PC-9 (cell line): Measurements from ENCODE around the gene CLIC6. TPM values are rescaled to one million over a fixed set of nuclear protein-coding genes. Genes with fewer than 3 reads are reported as not detected.
"Not testable (repeated sequence)": the region's sequence is repeated elsewhere in the genome, so short reads cannot be mapped to it uniquely, and the experiment has no call there.

Experiments used
- BruUV-seq: library from RNA; stranded (reverse); fragments of 400-500 nt; replicated peaks from 2 replicates; lab custom pipeline; 2021; lab: Mats Ljungman, UMichigan
- CTCF ChIA-PET: fragments of 300-600 bp; sonication (Branson Sonifier 250); formaldehyde crosslinking; loops from one replicate; lab custom pipeline; 2022; ENCODE audit warnings: antibody characterized with exemption; lab: Charles Lee
- POLR2A ChIA-PET: fragments of 300-600 bp; sonication (Branson Sonifier 250); formaldehyde crosslinking; loops from one replicate; lab custom pipeline; 2022; ENCODE audit warnings: antibody characterized with exemption; ENCODE audit not compliant: unreplicated experiment; lab: Charles Lee
- DNase-seq, 2 experiments: peaks; one replicate each; pipeline versions ENCODE4 v3.0.0 to v3.0.0-alpha.2; 2015 to 2022; ENCODE audit warnings: mixed read lengths in 1 of 2
- H2AFZ ChIP-seq: fragments of 200-600 bp; sonication (generic); 2 replicates; pipeline ENCODE4 v1.8.1; 2017; ENCODE audit warnings: antibody characterized with exemption
- H3F3A ChIP-seq: fragments of 200-600 bp; sonication (generic); 2 replicates; pipeline ENCODE4 v1.8.1; 2017; ENCODE audit warnings: antibody characterized with exemption, mild to moderate bottlenecking, low read depth; ENCODE audit not compliant: insufficient read depth
- H3K27ac ChIP-seq: fragments of 200-600 bp; sonication (generic); 2 replicates; pipeline ENCODE4 v1.6.1; 2016; ENCODE audit warnings: mixed run types
- H3K27me3 ChIP-seq: fragments of 200-600 bp; sonication (generic); 2 replicates; pipeline ENCODE4 v1.6.1; 2016; ENCODE audit warnings: low read depth, mixed run types; ENCODE audit not compliant: insufficient read depth
- H3K36me3 ChIP-seq: fragments of 200-600 bp; sonication (generic); 2 replicates; pipeline ENCODE4 v1.6.1; 2016; ENCODE audit warnings: low read depth, mixed run types
- H3K4me1 ChIP-seq: fragments of 200-600 bp; sonication (generic); replicated peaks from 2 replicates; pipeline ENCODE4 v1.6.1; 2016; ENCODE audit warnings: mixed run types; ENCODE audit not compliant: insufficient read depth
- H3K4me2 ChIP-seq: fragments of 200-600 bp; sonication (generic); 2 replicates; pipeline ENCODE4 v1.6.1; 2017; ENCODE audit warnings: mixed run types
- H3K4me3 ChIP-seq: fragments of 200-600 bp; sonication (generic); 2 replicates; pipeline ENCODE4 v1.6.1; 2016; ENCODE audit warnings: mixed run types
- H3K79me2 ChIP-seq: fragments of 200-600 bp; sonication (generic); 2 replicates; pipeline ENCODE4 v1.6.1; 2017; ENCODE audit warnings: low read depth, mixed run types
- H3K9me2 ChIP-seq: fragments of 200-600 bp; sonication (generic); 2 replicates; pipeline ENCODE4 v1.8.1; 2017; ENCODE audit warnings: mild to moderate bottlenecking; ENCODE audit not compliant: insufficient read depth
- H3K9me3 ChIP-seq: fragments of 200-600 bp; sonication (generic); 2 replicates; pipeline ENCODE4 v1.8.1; 2016; ENCODE audit warnings: low read depth; ENCODE audit not compliant: insufficient read depth
- H4K20me1 ChIP-seq: fragments of 200-600 bp; sonication (generic); 2 replicates; pipeline ENCODE4 v1.8.1; 2017; ENCODE audit not compliant: insufficient read depth
- EZH2 ChIP-seq: fragments of 200-600 bp; sonication (generic); IDR thresholded peaks from 2 replicates; pipeline ENCODE4 v1.8.0; 2017; ENCODE audit warnings: antibody characterized with exemption, low read depth
- intact Hi-C: fragments of 100-400 bp; cut with micrococcal nuclease; formaldehyde crosslinking; loops from one replicate; pipeline ENCODE4 v1.10.0; 2022; ENCODE audit not compliant: unreplicated experiment
- total RNA-seq: library from RNA; stranded (reverse); gene quantifications from 2 replicates; pipeline ENCODE4 v1.2.3, GENCODE V29; 2021
- TF ChIP-seq, protein P1 (sequence below): fragments of 200-600 bp; sonication (generic); conservative IDR thresholded peaks from 2 replicates; pipeline ENCODE4 v1.6.1; 2017; ENCODE audit warnings: mixed run types, antibody characterized with exemption, mild to moderate bottlenecking, moderate library complexity

CLIC6 gene
- total RNA-seq, 1 experiment from 2014 or later = not detected

- DNase-seq = no peak
- H3K9me2 ChIP-seq = no peaks in the 10 kb centered on the region
- no peaks in the 10 kb centered on the region for H3K79me2 ChIP-seq
- no peaks in the 10 kb centered on the region for H3K4me1 ChIP-seq
- intact Hi-C loops = no loop called here
- CTCF ChIA-PET = no interaction called here
- H3K4me2 ChIP-seq = no peak overlapping the region
- H3F3A ChIP-seq = no peaks in the 10 kb centered on the region
- H4K20me1 ChIP-seq = no peaks in the 10 kb centered on the region
- no peak overlapping the region for H3K27ac ChIP-seq
- no peaks in the 10 kb centered on the region for H3K27me3 ChIP-seq
- H3K36me3 ChIP-seq = no peaks in the 10 kb centered on the region
- TF ChIP-seq, protein P1, sequence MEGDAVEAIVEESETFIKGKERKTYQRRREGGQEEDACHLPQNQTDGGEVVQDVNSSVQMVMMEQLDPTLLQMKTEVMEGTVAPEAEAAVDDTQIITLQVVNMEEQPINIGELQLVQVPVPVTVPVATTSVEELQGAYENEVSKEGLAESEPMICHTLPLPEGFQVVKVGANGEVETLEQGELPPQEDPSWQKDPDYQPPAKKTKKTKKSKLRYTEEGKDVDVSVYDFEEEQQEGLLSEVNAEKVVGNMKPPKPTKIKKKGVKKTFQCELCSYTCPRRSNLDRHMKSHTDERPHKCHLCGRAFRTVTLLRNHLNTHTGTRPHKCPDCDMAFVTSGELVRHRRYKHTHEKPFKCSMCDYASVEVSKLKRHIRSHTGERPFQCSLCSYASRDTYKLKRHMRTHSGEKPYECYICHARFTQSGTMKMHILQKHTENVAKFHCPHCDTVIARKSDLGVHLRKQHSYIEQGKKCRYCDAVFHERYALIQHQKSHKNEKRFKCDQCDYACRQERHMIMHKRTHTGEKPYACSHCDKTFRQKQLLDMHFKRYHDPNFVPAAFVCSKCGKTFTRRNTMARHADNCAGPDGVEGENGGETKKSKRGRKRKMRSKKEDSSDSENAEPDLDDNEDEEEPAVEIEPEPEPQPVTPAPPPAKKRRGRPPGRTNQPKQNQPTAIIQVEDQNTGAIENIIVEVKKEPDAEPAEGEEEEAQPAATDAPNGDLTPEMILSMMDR = no peak
- no peak for TF ChIP-seq EZH2
- H3K4me3 ChIP-seq = no peak overlapping the region
- no peaks in the 10 kb centered on the region for H3K9me3 ChIP-seq
- H2AFZ ChIP-seq = no peak overlapping the region
- POLR2A ChIA-PET = no interaction called here
- BruUV-seq = no TSS peak
Measured at GRCh38 chr21:34661848-34662247, 6.9 kb upstream of the CLIC6 start.

- TF ChIP-seq, protein P1 = no peak
- TF ChIP-seq EZH2 = no peak
- peaks cover 22% of the 10 kb centered on the region for H3K27me3 ChIP-seq
- H3K27ac ChIP-seq = no peak overlapping the region
- no peaks in the 10 kb centered on the region for H3K36me3 ChIP-seq
- no peaks in the 10 kb centered on the region for H3K9me3 ChIP-seq
- no peak for DNase-seq
- H3K9me2 ChIP-seq = no peaks in the 10 kb centered on the region
- no TSS peak for BruUV-seq
- no peaks in the 10 kb centered on the region for H3F3A ChIP-seq
- H4K20me1 ChIP-seq = no peaks in the 10 kb centered on the region
- ChIA-PET POLR2A (no interaction called here), CTCF (no interaction called here)
- no peak overlapping the region for H3K4me3 ChIP-seq
- H3K4me1 ChIP-seq = no peaks in the 10 kb centered on the region
- no peaks in the 10 kb centered on the region for H3K79me2 ChIP-seq
- intact Hi-C loops = no loop called here
- no peak overlapping the region for H2AFZ ChIP-seq
- H3K4me2 ChIP-seq = no peak overlapping the region
Measured at GRCh38 chr21:34667761-34668160, 1.0 kb upstream of the CLIC6 start.

- H3K9me3 ChIP-seq = no peaks in the 10 kb centered on the region
- no peaks in the 10 kb centered on the region for H3K9me2 ChIP-seq
- peaks cover 22% of the 10 kb centered on the region for H3K27me3 ChIP-seq
- H2AFZ ChIP-seq = no peak overlapping the region
- H3K4me3 ChIP-seq = no peak overlapping the region
- no TSS peak for BruUV-seq
- intact Hi-C loops = no loop called here
- H3K27ac ChIP-seq = no peak overlapping the region
- no peaks in the 10 kb centered on the region for H3K36me3 ChIP-seq
- no peaks in the 10 kb centered on the region for H4K20me1 ChIP-seq
- ChIA-PET CTCF (no interaction called here), POLR2A (no interaction called here)
- no peaks in the 10 kb centered on the region for H3K4me1 ChIP-seq
- DNase-seq = no peak
- TF ChIP-seq, protein P1 = no peak
- no peak for TF ChIP-seq EZH2
- H3F3A ChIP-seq = no peaks in the 10 kb centered on the region
- H3K4me2 ChIP-seq = no peak overlapping the region
- H3K79me2 ChIP-seq = no peaks in the 10 kb centered on the region
Measured at GRCh38 chr21:34669149-34669879, 520 bp downstream of the CLIC6 start.

DNA sequence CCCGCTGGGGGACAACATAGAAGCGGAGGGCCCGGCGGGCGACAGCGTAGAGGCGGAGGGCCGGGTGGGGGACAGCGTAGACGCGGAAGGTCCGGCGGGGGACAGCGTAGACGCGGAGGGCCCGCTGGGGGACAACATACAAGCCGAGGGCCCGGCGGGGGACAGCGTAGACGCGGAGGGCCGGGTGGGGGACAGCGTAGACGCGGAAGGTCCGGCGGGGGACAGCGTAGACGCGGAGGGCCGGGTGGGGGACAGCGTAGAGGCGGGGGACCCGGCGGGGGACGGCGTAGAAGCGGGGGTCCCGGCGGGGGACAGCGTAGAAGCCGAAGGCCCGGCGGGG is 1.1 kb downstream of the CLIC6 start:
- peaks cover 22% of the 10 kb centered on the region for H3K27me3 ChIP-seq
- H3F3A ChIP-seq, H3K36me3 ChIP-seq, H2AFZ ChIP-seq, H3K4me3 ChIP-seq, H3K9me2 ChIP-seq, H3K79me2 ChIP-seq, H4K20me1 ChIP-seq, BruUV-seq, POLR2A ChIA-PET, H3K27ac ChIP-seq, H3K4me2 ChIP-seq, H3K9me3 ChIP-seq, CTCF ChIA-PET, intact Hi-C loops, DNase-seq, H3K4me1 ChIP-seq: not testable (repeated sequence)
